Measurements from ENCODE around the gene TSR3. TPM values are rescaled to one million over a fixed set of nuclear protein-coding genes. Genes with fewer than 3 reads are reported as not detected.
A peak's percentile ranks its signal among the peaks of the same experiment; 100 is the strongest.

The TSR3 gene
- total and polyA plus RNA-seq, 2 of the 13 experiments (the other 11 are each of a cell fraction or from before 2014, with no cell fraction given): 24.2 to 51.0 TPM

DNA sequence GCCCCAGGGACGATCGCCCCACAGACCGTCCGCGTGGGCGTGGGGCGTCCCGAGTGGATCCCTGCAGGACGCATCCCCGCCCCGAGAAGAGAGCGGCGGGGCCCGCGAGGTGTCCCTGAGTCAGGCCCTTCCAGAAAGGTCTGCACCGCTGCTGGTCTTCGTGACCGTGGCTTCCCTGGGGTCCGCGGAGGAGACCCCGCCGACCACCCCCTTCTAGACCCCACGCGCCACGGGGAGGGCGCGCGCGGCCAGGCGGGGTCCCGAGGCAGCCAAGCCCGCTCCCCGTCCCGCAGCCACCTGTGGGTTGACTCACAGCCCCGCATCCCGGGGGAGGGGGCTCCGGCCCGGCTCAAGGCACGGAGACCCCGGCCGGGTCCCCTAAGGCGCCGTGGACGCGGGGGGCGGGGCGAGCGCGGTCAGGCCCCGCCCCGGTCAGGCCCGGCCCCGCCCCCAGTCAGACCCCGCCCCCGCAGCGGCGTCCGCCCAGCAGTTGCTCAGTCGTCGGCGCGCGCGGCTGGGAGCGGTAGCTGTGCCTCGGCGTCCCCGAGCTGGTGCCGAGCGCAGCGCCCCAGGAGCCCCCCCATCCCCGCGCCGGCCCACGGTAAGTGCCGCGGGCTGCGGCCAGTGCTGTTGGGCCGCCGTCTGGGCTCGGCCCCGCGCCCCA is 18.4 kb downstream of the TSR3 start, which contains the start of gene BAIAP3 (continued):
- TF ChIP-seq ZNF607 (CRISPR knock-in tag; IDR thresholded peaks at IDR 0.05; ENCODE audit: borderline replicate concordance): 0 out of 2 replicates have a peak, but pooled peaks have one; percentile 28
- TF ChIP-seq, protein P1, sequence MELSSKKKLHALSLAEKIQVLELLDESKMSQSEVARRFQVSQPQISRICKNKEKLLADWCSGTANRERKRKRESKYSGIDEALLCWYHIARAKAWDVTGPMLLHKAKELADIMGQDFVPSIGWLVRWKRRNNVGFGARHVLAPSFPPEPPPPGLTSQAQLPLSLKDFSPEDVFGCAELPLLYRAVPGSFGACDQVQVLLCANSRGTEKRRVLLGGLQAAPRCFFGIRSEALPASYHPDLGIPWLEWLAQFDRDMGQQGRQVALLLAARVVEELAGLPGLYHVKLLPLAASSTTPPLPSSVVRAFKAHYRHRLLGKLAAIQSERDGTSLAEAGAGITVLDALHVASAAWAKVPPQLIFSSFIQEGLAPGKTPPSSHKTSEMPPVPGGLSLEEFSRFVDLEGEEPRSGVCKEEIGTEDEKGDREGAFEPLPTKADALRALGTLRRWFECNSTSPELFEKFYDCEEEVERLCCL (CRISPR knock-in tag; IDR thresholded peaks at IDR 0.05; ENCODE audit: borderline replicate concordance): no peak
- no peak for TF ChIP-seq ZNF296 (CRISPR knock-in tag; conservative IDR thresholded peaks at IDR 0.05)
- TF ChIP-seq AHR (CRISPR knock-in tag; IDR thresholded peaks at IDR 0.05): no peak
- no peak for TF ChIP-seq ZFY (CRISPR knock-in tag; IDR thresholded peaks at IDR 0.05)
- TF ChIP-seq, protein P2, sequence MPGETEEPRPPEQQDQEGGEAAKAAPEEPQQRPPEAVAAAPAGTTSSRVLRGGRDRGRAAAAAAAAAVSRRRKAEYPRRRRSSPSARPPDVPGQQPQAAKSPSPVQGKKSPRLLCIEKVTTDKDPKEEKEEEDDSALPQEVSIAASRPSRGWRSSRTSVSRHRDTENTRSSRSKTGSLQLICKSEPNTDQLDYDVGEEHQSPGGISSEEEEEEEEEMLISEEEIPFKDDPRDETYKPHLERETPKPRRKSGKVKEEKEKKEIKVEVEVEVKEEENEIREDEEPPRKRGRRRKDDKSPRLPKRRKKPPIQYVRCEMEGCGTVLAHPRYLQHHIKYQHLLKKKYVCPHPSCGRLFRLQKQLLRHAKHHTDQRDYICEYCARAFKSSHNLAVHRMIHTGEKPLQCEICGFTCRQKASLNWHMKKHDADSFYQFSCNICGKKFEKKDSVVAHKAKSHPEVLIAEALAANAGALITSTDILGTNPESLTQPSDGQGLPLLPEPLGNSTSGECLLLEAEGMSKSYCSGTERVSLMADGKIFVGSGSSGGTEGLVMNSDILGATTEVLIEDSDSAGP (CRISPR knock-in tag; IDR thresholded peaks at IDR 0.05; ENCODE audit: borderline replicate concordance): no peak
- TF ChIP-seq ZNF501 (CRISPR knock-in tag; IDR thresholded peaks at IDR 0.05): no peak
- TF ChIP-seq NR1H2 (CRISPR knock-in tag; IDR thresholded peaks at IDR 0.05; ENCODE audit: borderline replicate concordance, low read depth): no peak
- TF ChIP-seq HNF4G (IDR thresholded peaks at IDR 0.05; ENCODE audit: borderline replicate concordance, low read depth, low read length): no peak
- TF ChIP-seq HNF4G (CRISPR knock-in tag; IDR thresholded peaks at IDR 0.05; ENCODE audit: borderline replicate concordance, low read depth): no peak
- no peak for TF ChIP-seq ZFP36L2 (CRISPR knock-in tag; IDR thresholded peaks at IDR 0.05)
- TF ChIP-seq BORCS8-MEF2B (CRISPR knock-in tag; IDR thresholded peaks at IDR 0.05): no peak
- no peak for TF ChIP-seq MAFF (IDR thresholded peaks at IDR 0.05; ENCODE audit: low read depth, low read length)
- TF ChIP-seq, protein P3, sequence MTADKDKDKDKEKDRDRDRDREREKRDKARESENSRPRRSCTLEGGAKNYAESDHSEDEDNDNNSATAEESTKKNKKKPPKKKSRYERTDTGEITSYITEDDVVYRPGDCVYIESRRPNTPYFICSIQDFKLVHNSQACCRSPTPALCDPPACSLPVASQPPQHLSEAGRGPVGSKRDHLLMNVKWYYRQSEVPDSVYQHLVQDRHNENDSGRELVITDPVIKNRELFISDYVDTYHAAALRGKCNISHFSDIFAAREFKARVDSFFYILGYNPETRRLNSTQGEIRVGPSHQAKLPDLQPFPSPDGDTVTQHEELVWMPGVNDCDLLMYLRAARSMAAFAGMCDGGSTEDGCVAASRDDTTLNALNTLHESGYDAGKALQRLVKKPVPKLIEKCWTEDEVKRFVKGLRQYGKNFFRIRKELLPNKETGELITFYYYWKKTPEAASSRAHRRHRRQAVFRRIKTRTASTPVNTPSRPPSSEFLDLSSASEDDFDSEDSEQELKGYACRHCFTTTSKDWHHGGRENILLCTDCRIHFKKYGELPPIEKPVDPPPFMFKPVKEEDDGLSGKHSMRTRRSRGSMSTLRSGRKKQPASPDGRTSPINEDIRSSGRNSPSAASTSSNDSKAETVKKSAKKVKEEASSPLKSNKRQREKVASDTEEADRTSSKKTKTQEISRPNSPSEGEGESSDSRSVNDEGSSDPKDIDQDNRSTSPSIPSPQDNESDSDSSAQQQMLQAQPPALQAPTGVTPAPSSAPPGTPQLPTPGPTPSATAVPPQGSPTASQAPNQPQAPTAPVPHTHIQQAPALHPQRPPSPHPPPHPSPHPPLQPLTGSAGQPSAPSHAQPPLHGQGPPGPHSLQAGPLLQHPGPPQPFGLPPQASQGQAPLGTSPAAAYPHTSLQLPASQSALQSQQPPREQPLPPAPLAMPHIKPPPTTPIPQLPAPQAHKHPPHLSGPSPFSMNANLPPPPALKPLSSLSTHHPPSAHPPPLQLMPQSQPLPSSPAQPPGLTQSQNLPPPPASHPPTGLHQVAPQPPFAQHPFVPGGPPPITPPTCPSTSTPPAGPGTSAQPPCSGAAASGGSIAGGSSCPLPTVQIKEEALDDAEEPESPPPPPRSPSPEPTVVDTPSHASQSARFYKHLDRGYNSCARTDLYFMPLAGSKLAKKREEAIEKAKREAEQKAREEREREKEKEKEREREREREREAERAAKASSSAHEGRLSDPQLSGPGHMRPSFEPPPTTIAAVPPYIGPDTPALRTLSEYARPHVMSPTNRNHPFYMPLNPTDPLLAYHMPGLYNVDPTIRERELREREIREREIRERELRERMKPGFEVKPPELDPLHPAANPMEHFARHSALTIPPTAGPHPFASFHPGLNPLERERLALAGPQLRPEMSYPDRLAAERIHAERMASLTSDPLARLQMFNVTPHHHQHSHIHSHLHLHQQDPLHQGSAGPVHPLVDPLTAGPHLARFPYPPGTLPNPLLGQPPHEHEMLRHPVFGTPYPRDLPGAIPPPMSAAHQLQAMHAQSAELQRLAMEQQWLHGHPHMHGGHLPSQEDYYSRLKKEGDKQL (CRISPR knock-in tag; IDR thresholded peaks at IDR 0.05; ENCODE audit: low read depth): no peak
